HG03469 (cell line): ENCODE measurements around the gene TRPM5.

ENCODE experiments used
- ATAC-seq: cut with Tn5 transposase; IDR thresholded peaks from one replicate; pipeline ENCODE4 v1.9.1; 2021; ENCODE audit warnings: mild to moderate bottlenecking, moderate library complexity, moderate number of reproducible peaks; ENCODE audit not compliant: unreplicated experiment

TRPM5 gene

DNA sequence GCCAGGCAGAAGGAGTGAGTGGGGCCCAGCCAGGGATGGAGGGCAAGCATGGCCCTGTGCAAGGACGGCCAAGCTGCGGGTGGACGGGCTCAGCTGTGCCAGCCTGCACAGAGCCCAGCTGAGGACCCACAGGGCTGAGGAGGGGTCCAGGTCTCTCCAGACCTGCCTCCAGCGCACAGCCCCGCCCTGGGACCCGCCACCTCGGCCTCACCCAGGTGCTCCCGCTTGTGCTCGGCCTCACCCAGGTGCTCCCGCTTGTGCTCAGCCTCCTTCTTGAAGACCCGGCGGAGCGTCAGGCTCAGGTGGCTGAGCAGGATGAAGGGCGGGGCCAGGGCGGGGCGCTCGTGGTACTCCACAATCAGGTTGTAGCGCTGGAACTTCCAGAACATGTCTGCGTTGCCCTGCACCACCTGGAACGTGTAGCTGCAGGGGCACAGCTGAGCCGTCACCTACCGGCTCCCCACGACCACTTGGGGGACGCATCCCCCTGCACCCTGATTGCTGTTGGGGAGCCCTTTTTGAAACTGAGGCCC is 37.4 kb downstream of the TRPM5 start:
- no peak for ATAC-seq

DNA sequence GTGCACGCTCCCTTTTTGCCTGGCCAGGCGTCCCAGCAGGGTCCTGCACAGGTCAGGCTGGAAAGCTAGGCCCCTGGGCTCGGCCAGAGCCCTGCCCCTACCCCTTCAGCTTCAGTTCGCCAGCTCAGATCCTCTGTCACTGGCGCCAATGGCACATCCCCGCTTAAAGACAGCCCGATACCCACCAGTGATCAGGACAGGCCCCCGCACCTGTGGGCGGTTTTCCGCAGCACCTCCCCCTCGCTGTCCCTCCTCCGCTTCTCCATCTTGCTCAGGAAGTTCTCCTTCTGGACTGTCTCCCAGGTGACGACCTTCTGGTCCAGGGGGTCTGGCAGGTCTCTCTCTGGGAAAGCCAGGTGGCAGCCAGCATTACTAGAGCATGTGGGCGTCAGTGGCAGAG is 37.9 kb downstream of the TRPM5 start:
- ATAC-seq: no peak

DNA sequence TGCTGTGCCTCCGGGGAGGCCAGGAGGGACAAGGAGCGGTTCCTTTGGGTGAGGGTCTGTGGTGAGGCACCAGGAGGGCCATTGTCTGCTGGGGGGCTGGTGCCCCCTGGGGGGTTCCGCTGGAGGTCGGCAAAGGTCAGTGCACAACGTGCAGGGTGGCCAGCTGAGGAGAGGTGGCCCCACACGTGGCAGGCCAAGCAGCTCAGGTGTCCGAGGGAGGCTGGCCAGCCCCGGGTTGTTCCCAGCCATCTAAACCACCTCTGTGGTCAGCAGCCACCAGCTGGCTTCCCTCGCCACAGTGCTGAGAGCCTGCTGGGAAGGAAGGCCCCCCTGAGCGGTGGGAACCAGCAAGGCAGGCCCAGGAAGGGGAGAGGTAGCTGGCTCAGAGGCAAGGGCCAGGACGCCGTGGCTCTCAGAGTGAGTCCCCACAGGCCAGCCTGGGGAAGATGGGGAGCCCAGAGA is 39.5 kb downstream of the TRPM5 start:
- ATAC-seq: no peak

DNA sequence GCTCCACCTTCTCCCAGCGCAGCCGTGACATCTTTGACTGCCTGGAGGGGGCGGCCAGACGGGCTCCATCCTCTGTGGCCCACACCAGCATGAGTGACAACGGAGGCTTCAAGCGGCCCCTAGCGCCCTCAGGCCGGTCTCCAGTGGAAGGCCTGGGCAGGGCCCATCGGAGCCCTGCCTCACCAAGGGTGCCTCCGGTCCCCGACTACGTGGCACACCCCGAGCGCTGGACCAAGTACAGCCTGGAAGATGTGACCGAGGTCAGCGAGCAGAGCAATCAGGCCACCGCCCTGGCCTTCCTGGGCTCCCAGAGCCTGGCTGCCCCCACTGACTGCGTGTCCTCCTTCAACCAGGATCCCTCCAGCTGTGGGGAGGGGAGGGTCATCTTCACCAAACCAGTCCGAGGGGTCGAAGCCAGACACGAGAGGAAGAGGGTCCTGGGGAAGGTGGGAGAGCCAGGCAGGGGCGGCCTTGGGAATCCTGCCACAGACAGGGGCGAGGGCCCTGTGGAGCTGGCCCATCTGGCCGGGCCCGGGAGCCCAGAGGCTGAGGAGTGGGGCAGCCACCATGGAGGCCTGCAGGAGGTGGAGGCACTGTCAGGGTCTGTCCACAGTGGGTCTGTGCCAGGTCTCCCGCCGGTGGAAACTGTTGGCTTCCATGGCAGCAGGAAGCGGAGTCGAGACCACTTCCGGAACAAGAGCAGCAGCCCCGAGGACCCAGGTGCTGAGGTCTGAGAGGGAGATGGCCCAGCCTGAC is 41.2 kb downstream of the TRPM5 start:
- ATAC-seq: no peak

DNA sequence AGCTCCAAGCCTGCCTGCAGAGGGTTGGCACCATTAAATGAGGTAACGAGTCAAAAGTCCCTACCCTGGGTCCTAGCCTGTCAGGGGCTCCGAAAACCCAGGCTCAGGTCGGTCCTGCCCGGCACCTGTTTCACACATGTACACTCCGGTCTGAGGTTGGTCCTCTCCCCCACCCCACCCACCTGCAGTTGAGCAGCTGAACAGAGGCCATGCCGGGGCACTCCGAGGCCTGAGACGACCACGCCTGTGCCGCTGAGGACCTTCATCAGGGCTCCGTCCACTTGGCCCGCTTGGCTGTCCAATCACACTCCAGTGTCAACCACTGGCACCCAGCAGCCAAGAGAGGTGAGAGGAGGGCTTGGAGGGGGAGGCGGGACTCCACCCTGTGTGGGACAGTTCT is 42.2 kb downstream of the TRPM5 start:
- no peak for ATAC-seq

DNA sequence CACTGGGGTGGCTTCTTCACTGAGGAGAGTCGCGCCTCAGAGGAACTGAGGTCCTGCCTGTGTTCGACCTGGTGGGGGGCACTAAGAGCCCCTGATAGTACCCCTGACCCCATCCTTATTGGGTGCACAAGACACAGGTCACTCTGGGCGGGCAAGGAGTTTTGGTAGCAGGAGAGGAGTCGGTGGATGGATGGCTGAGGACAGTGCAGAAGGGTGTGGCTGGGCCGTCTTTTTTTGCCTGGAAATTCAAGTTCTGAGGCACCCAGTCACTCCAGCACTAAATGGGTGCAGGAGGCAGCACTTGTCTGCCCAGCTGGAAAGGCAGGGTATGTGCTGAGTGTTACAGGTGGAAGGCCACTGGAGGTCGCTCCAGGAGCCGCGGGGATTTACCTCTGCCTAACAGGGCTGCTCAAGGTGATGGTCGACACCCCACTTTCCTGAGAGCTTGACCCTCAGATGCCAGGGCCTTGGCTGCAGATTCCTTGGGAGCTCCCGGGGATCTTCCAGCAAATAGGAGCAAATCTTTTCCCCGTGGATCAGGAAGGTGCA is 42.8 kb downstream of the TRPM5 start:
- ATAC-seq: no peak

DNA sequence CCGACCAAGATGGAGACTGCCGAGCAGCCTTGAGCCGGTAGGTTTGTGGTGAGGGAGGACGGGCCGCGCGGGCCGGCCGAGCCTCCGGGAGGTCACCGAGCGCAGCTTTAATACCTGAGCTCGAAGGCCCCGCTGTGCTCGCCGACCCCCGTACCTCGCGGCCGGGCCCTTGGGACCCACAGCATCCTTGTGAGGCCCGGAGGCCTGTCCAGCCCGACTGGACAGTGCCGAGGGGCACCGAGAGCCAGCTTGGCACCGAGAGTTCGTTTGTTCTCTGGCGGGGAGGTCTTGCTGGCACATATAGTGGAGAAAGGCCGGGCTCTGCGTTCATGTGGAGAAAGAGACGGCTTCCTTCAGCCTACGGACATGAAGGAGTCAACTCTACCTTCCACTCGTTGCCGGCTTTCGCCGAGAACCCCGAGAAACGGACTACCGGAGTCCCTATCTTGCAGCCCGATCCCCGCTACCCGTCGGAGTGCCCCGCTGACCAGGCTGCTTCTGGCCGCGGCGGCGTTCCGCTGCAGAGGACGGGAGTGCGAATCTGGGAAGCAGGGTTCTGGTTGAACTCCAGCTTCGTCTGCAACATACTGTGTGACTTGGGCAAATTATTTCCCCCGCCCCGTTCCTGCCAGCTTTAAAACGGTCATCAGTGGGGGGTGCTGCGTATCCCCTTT is 43.4 kb downstream of the TRPM5 start:
- no peak for ATAC-seq

DNA sequence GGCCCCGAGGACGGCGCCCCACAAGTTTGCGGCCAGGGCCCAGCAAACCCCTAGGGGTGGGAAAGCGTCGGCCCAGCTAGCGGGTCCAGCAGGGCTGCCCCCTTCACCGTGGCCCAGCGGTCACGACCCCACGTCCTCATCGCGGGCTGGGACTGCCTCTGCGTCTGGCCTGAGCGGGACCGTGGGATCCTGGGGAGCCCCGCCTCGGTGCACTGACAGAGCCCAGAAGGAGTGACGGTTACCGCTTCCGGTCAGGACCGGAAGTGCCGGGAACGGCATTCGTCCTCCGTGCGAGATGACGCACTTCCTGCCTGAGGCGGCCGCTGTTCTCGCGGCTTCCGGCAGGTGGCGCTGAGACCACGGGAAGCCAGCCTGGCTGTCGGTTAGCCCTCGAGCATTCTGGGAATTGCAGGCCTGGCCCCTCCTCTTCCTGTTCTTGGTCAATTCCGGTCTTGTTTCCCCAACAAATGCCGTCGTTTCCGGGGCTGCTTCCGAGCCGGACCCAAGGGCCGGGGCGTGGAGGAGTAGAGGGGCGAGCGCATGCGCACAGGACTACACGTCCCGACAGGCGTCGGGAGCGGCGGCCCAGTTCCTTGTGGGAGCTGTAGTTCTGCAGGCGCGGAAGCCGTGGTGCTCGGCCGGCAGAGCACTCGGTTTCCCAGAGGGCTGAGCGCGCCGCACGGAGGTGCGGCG is 44.1 kb downstream of the TRPM5 start, which contains the start of gene TSSC4:
TSSC4 (plus strand) TSS at position 682 of the 693 bp plus-strand sequence. CDS start 1,884 bp downstream, outside the sequence.
- ATAC-seq: peak; percentile 77

DNA sequence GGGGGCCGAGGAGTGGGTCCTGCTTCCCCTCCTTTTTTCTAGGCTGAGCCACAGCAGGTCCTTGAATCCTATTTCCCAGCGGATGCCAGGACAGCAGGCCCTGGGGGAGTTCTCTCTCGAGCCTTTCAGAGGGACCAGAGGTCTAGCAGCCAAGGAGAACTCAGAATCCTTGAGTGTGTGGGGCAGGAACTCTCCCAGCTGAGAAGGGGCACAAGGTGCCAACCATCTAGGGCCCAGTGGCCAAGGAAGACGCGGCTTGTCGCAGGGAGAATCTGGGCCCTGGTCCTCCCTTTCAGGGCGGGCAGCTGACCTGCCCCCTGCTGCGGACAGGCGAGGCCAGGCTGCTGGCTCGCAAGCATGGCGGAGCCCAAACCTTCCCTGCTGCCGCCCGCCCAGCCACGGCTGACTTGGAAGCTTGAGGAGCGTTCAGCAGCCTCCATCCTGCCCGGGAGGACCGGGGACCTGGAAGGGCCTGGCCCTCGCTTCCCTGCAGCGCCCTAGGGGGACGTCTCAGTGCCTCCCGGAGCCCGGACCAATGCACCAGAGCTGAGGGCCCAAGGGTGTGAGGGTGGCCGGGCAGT is 44.7 kb downstream of the TRPM5 start:
- ATAC-seq: no peak

DNA sequence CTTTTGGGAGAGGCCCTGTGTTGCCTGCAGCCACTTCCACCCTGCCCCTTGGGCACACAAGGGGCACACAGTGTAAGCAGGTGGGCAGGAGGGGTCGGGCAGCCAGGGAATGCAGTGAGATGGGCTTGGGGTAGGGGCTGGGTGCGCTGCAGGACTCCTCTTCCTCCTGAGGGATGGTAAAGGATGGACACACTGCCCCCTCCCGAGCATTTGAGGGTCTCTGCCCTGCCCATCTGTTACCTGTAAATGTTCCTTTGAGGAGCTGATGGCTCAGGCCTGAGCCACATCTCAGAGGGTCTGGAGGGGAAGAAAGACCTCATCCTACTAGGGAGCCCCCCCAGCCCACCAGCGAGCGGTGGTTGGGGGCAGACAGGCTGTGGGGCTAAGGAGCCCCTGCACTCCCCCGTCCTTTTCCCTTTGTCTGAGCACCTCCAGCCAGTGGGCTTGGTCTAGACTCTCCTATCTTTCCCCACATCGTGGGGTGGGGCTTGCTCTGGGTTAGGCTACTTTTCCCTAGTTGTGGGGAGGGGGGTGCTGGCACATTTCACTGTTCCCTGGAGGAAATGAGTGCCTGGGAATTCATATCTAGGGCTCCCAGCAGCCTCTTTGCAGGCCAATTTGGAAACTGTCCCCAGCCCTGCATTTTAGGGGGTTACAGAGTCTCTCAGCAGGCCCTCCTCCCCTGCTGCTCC is 45.5 kb downstream of the TRPM5 start:
- no peak for ATAC-seq

DNA sequence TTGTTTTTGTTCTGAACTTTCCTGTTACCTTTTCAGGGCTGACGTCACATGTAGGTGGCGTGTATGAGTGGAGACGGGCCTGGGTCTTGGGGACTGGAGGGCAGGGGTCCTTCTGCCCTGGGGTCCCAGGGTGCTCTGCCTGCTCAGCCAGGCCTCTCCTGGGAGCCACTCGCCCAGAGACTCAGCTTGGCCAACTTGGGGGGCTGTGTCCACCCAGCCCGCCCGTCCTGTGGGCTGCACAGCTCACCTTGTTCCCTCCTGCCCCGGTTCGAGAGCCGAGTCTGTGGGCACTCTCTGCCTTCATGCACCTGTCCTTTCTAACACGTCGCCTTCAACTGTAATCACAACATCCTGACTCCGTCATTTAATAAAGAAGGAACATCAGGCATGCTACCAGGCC is 47.3 kb downstream of the TRPM5 start:
- ATAC-seq: no peak

DNA sequence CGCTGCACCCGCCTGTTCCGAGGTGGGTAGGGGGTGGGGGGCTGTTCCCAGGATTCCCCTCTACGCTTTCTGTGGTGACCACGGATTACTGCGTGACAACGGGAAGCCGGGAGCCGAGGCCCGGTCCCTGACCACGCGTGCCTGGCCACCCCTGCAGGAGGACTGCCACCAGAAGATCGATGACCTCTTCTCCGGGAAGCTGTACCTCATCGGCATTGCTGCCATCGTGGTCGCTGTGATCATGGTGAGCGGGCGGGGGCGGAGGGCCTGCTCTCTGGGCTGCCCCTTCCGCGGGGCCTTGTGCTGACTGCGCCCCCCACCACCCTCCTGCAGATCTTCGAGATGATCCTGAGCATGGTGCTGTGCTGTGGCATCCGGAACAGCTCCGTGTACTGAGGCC is 47.8 kb downstream of the TRPM5 start:
- ATAC-seq: no peak

DNA sequence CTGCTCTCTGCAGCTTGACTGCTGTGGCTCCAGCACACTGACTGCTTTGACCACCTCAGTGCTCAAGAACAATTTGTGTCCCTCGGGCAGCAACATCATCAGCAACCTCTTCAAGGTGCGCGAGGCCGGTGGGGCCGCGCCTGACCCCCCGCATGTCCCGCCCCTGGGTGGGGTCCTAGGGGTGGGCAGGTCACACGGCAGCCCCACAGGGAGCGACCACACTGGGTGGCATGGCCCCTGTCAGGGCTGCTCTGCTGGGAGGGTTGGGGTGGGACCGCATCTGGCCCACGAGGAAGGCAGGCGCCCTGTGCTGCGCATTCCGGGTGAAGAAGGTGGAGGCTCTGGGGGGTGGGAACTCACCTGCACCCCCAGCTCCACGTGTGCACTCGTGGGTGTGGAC is 48.5 kb downstream of the TRPM5 start:
- ATAC-seq: no peak

DNA sequence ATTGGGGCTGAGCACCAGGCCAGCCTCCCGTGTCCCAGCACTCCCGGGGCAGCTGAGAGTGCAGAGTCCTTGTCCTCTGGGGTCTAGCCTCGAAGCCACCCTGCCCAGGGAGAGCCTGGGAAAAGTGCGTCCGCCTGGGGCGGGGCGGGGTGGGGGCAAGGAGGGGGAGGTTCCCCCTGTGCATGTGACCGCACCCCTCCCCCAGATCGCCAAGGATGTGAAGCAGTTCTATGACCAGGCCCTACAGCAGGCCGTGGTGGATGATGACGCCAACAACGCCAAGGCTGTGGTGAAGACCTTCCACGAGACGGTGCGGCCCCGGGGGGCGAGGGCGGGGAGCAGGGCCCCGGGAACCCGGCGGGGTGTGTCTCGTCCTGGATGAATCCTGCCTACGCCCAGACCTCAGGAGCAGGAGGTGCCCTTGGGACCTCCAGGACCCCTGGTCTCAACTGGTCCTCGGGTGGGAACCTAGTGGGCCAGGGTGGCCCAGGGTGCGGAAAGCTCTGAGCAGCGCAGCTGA is 49.0 kb downstream of the TRPM5 start:
- no peak for ATAC-seq

DNA sequence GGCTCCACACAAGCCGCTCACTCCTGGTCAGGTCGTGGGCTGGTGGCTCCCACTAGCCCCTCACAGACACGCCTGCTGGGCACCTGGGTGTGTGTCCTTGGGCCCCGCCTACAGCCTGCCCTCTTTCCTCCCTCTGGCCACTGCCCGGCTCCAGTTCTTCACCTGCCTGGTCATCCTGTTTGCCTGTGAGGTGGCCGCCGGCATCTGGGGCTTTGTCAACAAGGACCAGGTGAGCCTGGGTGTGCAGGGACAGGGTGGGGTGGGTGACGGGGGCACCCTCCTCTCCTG is 49.6 kb downstream of the TRPM5 start:
- ATAC-seq: no peak
